Aorta (tissue), 5 donors: ENCODE data around the gene LATS2. TPM values are rescaled to one million over a fixed set of nuclear protein-coding genes. Genes with fewer than 3 reads are reported as not detected.
"Not testable (repeated sequence)": the region's sequence is repeated elsewhere in the genome, so short reads cannot be mapped to it uniquely, and the experiment has no call there.

ENCODE experiments used
- ATAC-seq: fragments of 200-7000 bp; cut with Tn5 transposase; one replicate; pipeline ENCODE4 v1.9.1; 2022; ENCODE audit warnings: moderate library complexity; ENCODE audit not compliant: low FRiP score
- DNase-seq, 2 donors: peaks; one replicate each; pipeline ENCODE4 v3.0.0-alpha.2; 2020
- H3K27ac ChIP-seq, 2 donors: one replicate each; pipeline ENCODE4 v1.5.1; 2013; ENCODE audit warnings: low read length in 2 of 2, mild to moderate bottlenecking in 2 of 2, moderate library complexity in 2 of 2, control low read depth in 1 of 2, inconsistent platforms in 1 of 2, low read depth in 1 of 2
- H3K27me3 ChIP-seq, 2 donors: one replicate each; pipeline ENCODE4 v1.6.1; 2013; ENCODE audit warnings: control low read depth in 1 of 2, low read length in 1 of 2, mild to moderate bottlenecking in 1 of 2, moderate library complexity in 1 of 2; ENCODE audit not compliant: insufficient read depth in 2 of 2, control insufficient read depth in 1 of 2
- H3K36me3 ChIP-seq, 2 donors: one replicate each; pipeline ENCODE4 v1.6.1; 2013; ENCODE audit warnings: control low read depth in 1 of 2, low read length in 1 of 2, mild to moderate bottlenecking in 1 of 2; ENCODE audit not compliant: insufficient read depth in 2 of 2, control insufficient read depth in 1 of 2
- H3K4me1 ChIP-seq, 2 donors: one replicate each; pipeline ENCODE4 v1.6.1; 2013; ENCODE audit warnings: low read length in 2 of 2, control low read depth in 1 of 2, mild to moderate bottlenecking in 1 of 2, moderate library complexity in 1 of 2; ENCODE audit not compliant: insufficient read depth in 2 of 2, control insufficient read depth in 1 of 2
- H3K4me3 ChIP-seq, 2 donors: one replicate each; pipeline ENCODE4 v1.5.1; 2013; ENCODE audit warnings: low read length in 2 of 2, control low read depth in 1 of 2, mild to moderate bottlenecking in 1 of 2
- H3K9me3 ChIP-seq: one replicate; pipeline ENCODE4 v1.6.1; 2013; ENCODE audit warnings: mild to moderate bottlenecking, low read length; ENCODE audit not compliant: control insufficient read depth
- WGBS, 2 donors: extraction: QIAGEN DNeasy Blood & Tissue Kit; methylation state at CpG; one replicate each; pipeline ENCODE4 v1.1.7; 2013; 5-methylcytosine and 5-hydroxymethylcytosine counted together
- intact Hi-C, 2 donors: fragments of 100-400 bp; cut with DNase I; formaldehyde crosslinking; loops; one replicate each; pipeline versions ENCODE4 v1.14.2 to v1.15.0; 2022
- polyA plus RNA-seq, 2 donors: library from polyadenylated mRNA; stranded (reverse); fragments of 200-250 nt; gene quantifications; one replicate each; pipeline ENCODE4 v1.2.3, GENCODE V29; 2013
- total RNA-seq, 2 donors: library from RNA; stranded (reverse); fragmentation: NEBNext Ultra II Directional; extraction: Animal tissue kit (Norgen Biotek cat#: 25700); gene quantifications; one replicate each; pipeline ENCODE4 v1.2.1, GENCODE V29; 2021
- donor health status: healthy with polysubstance abuse.
- donor health status: Bipolar disorder and iron deficiency.
- donor health status: DM: no; HTN: no; CAD: no.
- donor health status: DM: no; HTN: no; CAD: no.
- donor health status: DM: yes; HTN: yes; CAD: no.

The LATS2 gene
- total and polyA plus RNA-seq, 4 donors, result 9.5 to 64.6 (median 32.2) TPM

- H3K27me3 ChIP-seq, result no peaks in the 10 kb centered on the region
- intact Hi-C loops, result no loop called here
Measured at GRCh38 chr13:21054313-21054712, 7.1 kb downstream of the LATS2 start.

GRCh38 chr13:21053231-21053630, 8.2 kb downstream of the LATS2 start:
- ATAC-seq, result no peak
- no peaks in the 10 kb centered on the region for H3K27me3 ChIP-seq
- no peaks in the 10 kb centered on the region for H3K9me3 ChIP-seq
- no peak overlapping the region for H3K4me3 ChIP-seq
- WGBS, 2 donors, result 86 to 88% methylated on average over 5 of the region's 5 CpGs
- no peak overlapping the region for H3K27ac ChIP-seq
- no peak for DNase-seq
- intact Hi-C loops, result no loop called here
- peaks cover 1 to 3% of the 10 kb centered on the region in 2 donors for H3K4me1 ChIP-seq
- peaks cover 0 to 2% of the 10 kb centered on the region in 2 donors for H3K36me3 ChIP-seq

More at GRCh38 chr13:21054313-21054712, 7.1 kb downstream of the LATS2 start:
- Histone ChIP-seq H3K4me3 (no peak overlapping the region), H3K36me3 (peaks cover 0 to 2% of the 10 kb centered on the region in 2 donors), H3K27ac (no peak overlapping the region), H3K9me3 (no peaks in the 10 kb centered on the region), H3K4me1 (peaks cover 1 to 3% of the 10 kb centered on the region in 2 donors)
- ATAC-seq (no peak), DNase-seq (no peak)
- WGBS, 2 donors, result 78 to 83% methylated on average over 8 of the region's 8 CpGs

DNA sequence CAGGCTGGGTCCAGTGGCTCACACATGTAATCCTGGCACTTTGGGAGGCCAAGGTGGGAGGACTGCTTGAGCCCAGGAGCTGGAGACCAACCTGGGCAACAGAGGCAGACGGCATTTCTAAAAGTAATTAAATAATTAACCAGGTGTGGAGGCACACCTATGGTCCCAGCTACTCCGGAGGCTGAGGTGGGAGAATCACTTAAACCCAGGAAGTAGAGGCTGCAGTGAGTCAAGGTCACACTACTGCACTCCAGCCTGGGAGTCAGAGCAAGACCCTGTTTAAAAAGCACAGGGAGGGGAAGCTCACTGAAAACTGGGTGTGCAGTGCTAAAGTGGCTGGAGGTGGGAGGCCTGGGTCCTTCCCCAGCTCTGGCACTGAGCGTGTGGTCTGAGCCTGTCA, 9.7 kb downstream of the LATS2 start:
- no peaks in the 10 kb centered on the region for H3K27me3 ChIP-seq
- intact Hi-C loops, result no loop called here

GRCh38 chr13:21050288-21051197, 10.8 kb downstream of the LATS2 start:
- peaks cover 1 to 6% of the 10 kb centered on the region in 2 donors for H3K4me1 ChIP-seq
- 88% methylated on average over 16 of the region's 16 CpGs for WGBS, 2 donors

More for the DNA sequence above, 9.7 kb downstream of the LATS2 start:
- no peak for ATAC-seq
- no peak for DNase-seq
- Histone ChIP-seq H3K27ac (no peak overlapping the region), H3K9me3 (no peaks in the 10 kb centered on the region), H3K4me3 (no peak overlapping the region), H3K4me1 (peaks cover 1 to 5% of the 10 kb centered on the region in 2 donors), H3K36me3 (peaks cover 0 to 2% of the 10 kb centered on the region in 2 donors)
- WGBS, 2 donors, result 93 to 96% methylated on average over 3 of the region's 3 CpGs

GRCh38 chr13:21049731-21050130, 11.7 kb downstream of the LATS2 start:
- intact Hi-C loops, result loop anchor here in 1 of 2 donors (5.0 to 10.0 kb wide), 2 partner anchors 37 to 55 kb away; no protein-coding TSS in a partner anchor

More at GRCh38 chr13:21050288-21051197, 10.8 kb downstream of the LATS2 start:
- H3K27ac ChIP-seq, result no peak overlapping the region
- no peaks in the 10 kb centered on the region for H3K9me3 ChIP-seq
- H3K36me3 ChIP-seq, result peaks cover 0 to 2% of the 10 kb centered on the region in 2 donors
- H3K4me3 ChIP-seq, result no peak overlapping the region
- ATAC-seq (no peak), DNase-seq (no peak)
- no peaks in the 10 kb centered on the region for H3K27me3 ChIP-seq
- intact Hi-C loops, result no loop called here

GRCh38 chr13:21048901-21049698, 12.3 kb downstream of the LATS2 start:
- intact Hi-C loops, result loop anchor here in 1 of 2 donors (5.0 to 10.0 kb wide), 2 partner anchors 37 to 54 kb away; no protein-coding TSS in a partner anchor
- Histone ChIP-seq H3K4me3 (no peak overlapping the region), H3K9me3 (no peaks in the 10 kb centered on the region), H3K27me3 (no peaks in the 10 kb centered on the region), H3K4me1 (peaks cover 0 to 3% of the 10 kb centered on the region in 2 donors), H3K27ac (no peak overlapping the region), H3K36me3 (peaks cover 0 to 2% of the 10 kb centered on the region in 2 donors)
- DNase-seq (no peak), ATAC-seq (no peak)
- 83 to 86% methylated on average over 6 of the region's 6 CpGs for WGBS, 2 donors

More at GRCh38 chr13:21049731-21050130, 11.7 kb downstream of the LATS2 start:
- H3K9me3 ChIP-seq, H3K36me3 ChIP-seq, ATAC-seq, H3K4me1 ChIP-seq, H3K4me3 ChIP-seq, DNase-seq, H3K27me3 ChIP-seq, H3K27ac ChIP-seq: not testable (repeated sequence)
- WGBS, 2 donors, result 76 to 79% methylated on average over 6 of the region's 6 CpGs

DNA sequence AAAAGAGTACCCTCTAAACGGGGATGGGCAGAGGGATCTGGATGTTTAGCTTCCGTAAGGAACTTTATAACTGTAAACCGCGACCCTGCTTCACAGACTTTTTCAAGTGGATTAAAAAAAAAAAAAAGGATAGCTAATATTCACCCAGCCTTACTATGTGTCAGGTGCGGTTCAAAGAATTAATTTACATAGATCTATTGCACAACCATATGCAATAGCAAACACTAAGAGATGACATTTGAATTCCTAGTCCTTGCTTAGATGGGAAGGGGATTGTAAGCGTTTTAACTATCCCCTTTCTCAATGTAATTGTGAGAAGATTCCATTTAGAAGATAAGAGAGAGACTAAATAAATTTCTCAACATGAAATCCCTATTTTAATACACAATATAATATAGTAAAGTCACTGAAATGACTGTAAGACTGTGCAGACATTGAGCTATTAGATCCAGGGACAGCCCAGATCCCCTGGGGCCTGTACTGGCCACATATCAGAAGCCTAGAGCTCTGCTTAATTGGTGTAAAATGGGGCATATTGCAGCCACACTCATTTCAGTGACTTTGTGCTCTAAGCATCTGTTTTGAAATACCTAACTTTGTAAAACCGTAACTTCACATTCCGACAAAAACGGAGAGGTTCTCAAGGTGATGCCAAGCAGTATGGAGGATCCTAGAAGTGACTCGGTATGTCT, 13.6 kb downstream of the LATS2 start:
- 86% methylated on average over 10 of the region's 10 CpGs for WGBS, 2 donors
- Histone ChIP-seq H3K27me3 (no peaks in the 10 kb centered on the region), H3K9me3 (no peaks in the 10 kb centered on the region), H3K4me1 (peaks cover 0 to 3% of the 10 kb centered on the region in 2 donors), H3K36me3 (no peaks in the 10 kb centered on the region), H3K27ac (no peak overlapping the region), H3K4me3 (no peak overlapping the region)
- no peak for DNase-seq
- intact Hi-C loops, result loop anchor here in 1 of 2 donors (5.0 to 10.0 kb wide), 2 partner anchors 35 to 53 kb away; no protein-coding TSS in a partner anchor
- ATAC-seq, result no peak

GRCh38 chr13:21047087-21047486, 14.3 kb downstream of the LATS2 start:
- Histone ChIP-seq H3K9me3 (no peaks in the 10 kb centered on the region), H3K27me3 (no peaks in the 10 kb centered on the region), H3K4me1 (peaks cover 0 to 3% of the 10 kb centered on the region in 2 donors), H3K4me3 (no peak overlapping the region), H3K27ac (peak overlapping the region in 1 of 2 donors; percentile 11), H3K36me3 (no peaks in the 10 kb centered on the region)
- 83 to 89% methylated on average over 9 of the region's 9 CpGs for WGBS, 2 donors
- DNase-seq, result no peak
- intact Hi-C loops, result loop anchor here in 1 of 2 donors (5.0 to 10.0 kb wide), 2 partner anchors 35 to 52 kb away; no protein-coding TSS in a partner anchor
- ATAC-seq, result no peak
